Peyer's patch (tissue), 4 donors: Measurements from ENCODE around the gene TNFRSF11A. TPM values are rescaled to one million over a fixed set of nuclear protein-coding genes. Genes with fewer than 3 reads are reported as not detected.

ENCODE experiments used
- DNase-seq, 3 donors: peaks; one replicate each; pipeline ENCODE4 v3.0.0-alpha.2; 2017 to 2019
- H3K27ac ChIP-seq, 4 donors: fragments of 200-600 bp; sonication (generic); one replicate each; pipeline ENCODE4 v1.5.1; 2016 to 2019
- H3K27me3 ChIP-seq, 2 donors: fragments of 200-600 bp; sonication (generic); one replicate each; pipeline ENCODE4 v1.5.1; 2019
- H3K36me3 ChIP-seq, 3 donors: fragments of 200-600 bp; sonication (generic); one replicate each; pipeline ENCODE4 v1.5.1; 2016 to 2019
- H3K4me1 ChIP-seq, 4 donors: fragments of 200-600 bp; sonication (generic); one replicate each; pipeline ENCODE4 v1.5.1; 2016 to 2019
- H3K4me3 ChIP-seq, 4 donors: fragments of 200-600 bp; sonication (generic); 1 replicate in 3 of 4; 2 replicates in 1 of 4; pipeline ENCODE4 v1.5.1; 2016 to 2019; ENCODE audit warnings: mild to moderate bottlenecking in 1 of 4
- H3K9me3 ChIP-seq, 4 donors: fragments of 200-600 bp; sonication (generic); one replicate each; pipeline ENCODE4 v1.5.1; 2016 to 2019; ENCODE audit warnings: mild to moderate bottlenecking in 1 of 4
- POLR2A ChIP-seq, 2 donors: fragments of 450-650 bp; IDR thresholded peaks; one replicate each; pipeline ENCODE4 v1.5.1; 2017; ENCODE audit warnings: antibody characterized with exemption in 2 of 2, mild to moderate bottlenecking in 2 of 2, moderate library complexity in 2 of 2
- total RNA-seq, 4 donors: library from RNA; depleted of rRNA; stranded (reverse); fragments of >200 nt; gene quantifications; one replicate each; pipeline ENCODE4 v1.1.0, GENCODE V29; 2016
- TF ChIP-seq, protein P1 (sequence below), 6 experiments: fragments of 450-650 bp in 4 of 6; fragments of 200-600 bp in 2 of 6; sonication (generic) in 1 of 6; IDR thresholded peaks; one replicate each; pipeline ENCODE4 v1.5.1; 2017 to 2019; ENCODE audit warnings: antibody characterized with exemption in 6 of 6, mild to moderate bottlenecking in 3 of 6, moderate library complexity in 1 of 6

The TNFRSF11A gene
- total RNA-seq, 4 donors from 2014 or later: 29.6 to 64.6 (median 43.1) TPM

DNA sequence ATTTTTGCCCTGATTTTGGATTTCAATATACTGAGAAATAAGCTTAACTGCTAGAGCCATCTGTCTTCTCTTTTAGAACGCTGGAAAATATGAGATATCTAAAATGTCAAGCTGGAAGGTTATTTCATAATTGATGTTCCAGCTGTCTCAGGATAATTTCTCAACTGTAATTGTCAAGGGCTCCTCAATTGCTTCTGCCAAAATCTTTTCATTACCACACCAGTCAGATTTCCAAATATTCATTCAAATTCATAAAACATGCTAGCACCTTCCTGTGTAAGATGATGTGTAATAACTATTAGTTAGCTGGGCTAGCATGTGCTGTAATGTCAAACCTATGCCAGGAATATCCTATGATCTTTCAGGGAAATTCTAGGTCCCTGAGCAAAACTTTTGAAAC lies 88.1 kb downstream of the TNFRSF11A start:
- Histone ChIP-seq H3K27ac (no peak overlapping the region), H3K9me3 (peaks cover 0 to 7% (median 0%) of the 10 kb centered on the region in 4 donors), H3K27me3 (no peaks in the 10 kb centered on the region), H3K4me1 (no peaks in the 10 kb centered on the region), H3K36me3 (no peaks in the 10 kb centered on the region), H3K4me3 (no peak overlapping the region)
- TF ChIP-seq, protein P1, sequence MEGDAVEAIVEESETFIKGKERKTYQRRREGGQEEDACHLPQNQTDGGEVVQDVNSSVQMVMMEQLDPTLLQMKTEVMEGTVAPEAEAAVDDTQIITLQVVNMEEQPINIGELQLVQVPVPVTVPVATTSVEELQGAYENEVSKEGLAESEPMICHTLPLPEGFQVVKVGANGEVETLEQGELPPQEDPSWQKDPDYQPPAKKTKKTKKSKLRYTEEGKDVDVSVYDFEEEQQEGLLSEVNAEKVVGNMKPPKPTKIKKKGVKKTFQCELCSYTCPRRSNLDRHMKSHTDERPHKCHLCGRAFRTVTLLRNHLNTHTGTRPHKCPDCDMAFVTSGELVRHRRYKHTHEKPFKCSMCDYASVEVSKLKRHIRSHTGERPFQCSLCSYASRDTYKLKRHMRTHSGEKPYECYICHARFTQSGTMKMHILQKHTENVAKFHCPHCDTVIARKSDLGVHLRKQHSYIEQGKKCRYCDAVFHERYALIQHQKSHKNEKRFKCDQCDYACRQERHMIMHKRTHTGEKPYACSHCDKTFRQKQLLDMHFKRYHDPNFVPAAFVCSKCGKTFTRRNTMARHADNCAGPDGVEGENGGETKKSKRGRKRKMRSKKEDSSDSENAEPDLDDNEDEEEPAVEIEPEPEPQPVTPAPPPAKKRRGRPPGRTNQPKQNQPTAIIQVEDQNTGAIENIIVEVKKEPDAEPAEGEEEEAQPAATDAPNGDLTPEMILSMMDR (IDR thresholded peaks at IDR 0.05): no peak
- no peak for DNase-seq

DNA sequence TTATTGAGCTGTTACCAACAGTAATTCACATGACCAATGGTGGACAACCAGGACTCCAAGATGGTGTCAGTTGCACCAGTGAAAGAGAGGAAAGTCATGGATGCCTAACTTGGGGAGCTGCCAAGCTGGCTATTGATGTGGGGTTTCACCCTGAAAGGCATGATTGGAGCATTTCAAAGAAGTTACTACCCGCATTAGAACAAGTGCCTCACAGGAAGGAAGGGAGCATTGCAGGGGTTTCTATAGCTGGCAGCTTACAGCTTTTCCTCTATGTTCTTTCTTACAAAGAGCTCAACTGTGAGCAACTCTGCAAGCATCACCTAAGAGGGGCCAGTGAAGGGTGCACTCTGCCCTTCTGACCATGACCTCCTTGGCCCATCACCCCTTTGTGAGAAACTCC lies 93.1 kb downstream of the TNFRSF11A start:
- DNase-seq: no peak
- Histone ChIP-seq H3K36me3 (no peaks in the 10 kb centered on the region), H3K4me3 (no peak overlapping the region), H3K9me3 (no peaks in the 10 kb centered on the region), H3K27ac (no peak overlapping the region), H3K27me3 (no peaks in the 10 kb centered on the region), H3K4me1 (peaks cover 0 to 16% (median 0%) of the 10 kb centered on the region in 4 donors)
- TF ChIP-seq, protein P1 (IDR thresholded peaks at IDR 0.05): no peak
- no peak for TF ChIP-seq POLR2A (IDR thresholded peaks at IDR 0.05)

DNA sequence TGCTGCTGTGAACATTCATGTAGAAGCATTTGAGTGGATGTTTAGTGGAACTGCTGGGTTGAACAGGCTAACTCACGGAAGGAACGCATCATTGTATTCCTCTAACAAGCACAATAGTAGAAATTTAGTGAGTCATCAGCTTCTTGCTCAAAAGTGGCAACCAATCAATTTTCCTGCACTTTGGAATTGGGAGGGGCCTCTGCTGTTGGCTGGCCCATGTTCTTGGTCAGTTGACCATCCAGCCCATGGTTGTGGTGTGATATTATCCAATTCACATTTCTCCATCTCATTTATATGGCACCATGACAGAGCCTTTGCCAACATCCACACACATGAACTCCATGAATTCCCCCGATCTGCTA lies 95.0 kb downstream of the TNFRSF11A start:
- H3K4me3 ChIP-seq: no peak overlapping the region
- DNase-seq: peak in 1 of 3 donors; percentile 72
- TF ChIP-seq, protein P1 (IDR thresholded peaks at IDR 0.05): peak in 1 of 6 experiments; percentile 3
- no peak for TF ChIP-seq POLR2A (IDR thresholded peaks at IDR 0.05)
- no peaks in the 10 kb centered on the region for H3K36me3 ChIP-seq
- no peaks in the 10 kb centered on the region for H3K9me3 ChIP-seq
- H3K27ac ChIP-seq: peak overlapping the region in 3 of 4 donors; percentile 61 to 86 (median 68)
- peaks cover 0 to 16% (median 0%) of the 10 kb centered on the region in 4 donors for H3K4me1 ChIP-seq
- no peaks in the 10 kb centered on the region for H3K27me3 ChIP-seq

DNA sequence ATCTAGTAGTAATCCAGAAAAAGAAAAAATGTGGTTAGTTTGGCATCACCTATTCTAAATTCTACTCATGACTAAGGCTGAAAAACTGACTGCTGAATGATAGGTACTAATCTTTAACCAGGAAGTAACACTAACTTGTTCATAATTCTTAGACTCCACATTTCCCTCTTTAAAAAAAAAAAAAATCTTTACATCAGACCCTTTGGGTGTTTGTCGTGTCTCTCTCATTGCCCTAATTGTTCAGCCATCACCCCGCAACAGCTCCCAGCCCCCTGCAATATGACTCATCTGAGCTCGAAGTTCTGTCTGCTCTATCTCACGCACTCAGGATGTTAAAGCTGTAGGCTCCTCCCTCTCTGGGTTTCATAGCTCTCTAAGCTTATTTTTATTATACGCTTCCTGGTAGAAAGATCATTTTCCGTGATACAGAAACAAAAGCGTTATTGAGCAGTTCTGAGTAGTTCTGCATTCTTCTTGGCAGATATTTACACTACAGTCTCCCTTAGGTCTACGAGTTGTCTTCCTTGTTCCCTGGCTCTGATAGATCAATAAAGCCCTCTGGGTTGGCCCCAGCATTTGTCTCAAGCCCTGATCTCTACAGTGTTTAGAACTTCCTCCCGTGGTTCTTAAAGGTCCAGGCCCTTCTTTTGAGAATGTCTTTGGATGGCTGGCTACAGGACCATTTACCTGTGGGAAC lies 95.6 kb downstream of the TNFRSF11A start:
- Histone ChIP-seq H3K4me3 (peak overlapping the region in 2 of 4 donors; percentile 19 to 25), H3K36me3 (no peaks in the 10 kb centered on the region), H3K27ac (peak overlapping the region in 3 of 4 donors; percentile 61 to 86 (median 68)), H3K9me3 (no peaks in the 10 kb centered on the region), H3K4me1 (peaks cover 0 to 16% (median 0%) of the 10 kb centered on the region in 4 donors), H3K27me3 (no peaks in the 10 kb centered on the region)
- TF ChIP-seq, protein P1 (IDR thresholded peaks at IDR 0.05): no peak
- TF ChIP-seq POLR2A (IDR thresholded peaks at IDR 0.05): peak in 1 of 2 donors; percentile 15
- peak in 2 of 3 donors; percentile 39 to 83 for DNase-seq

DNA sequence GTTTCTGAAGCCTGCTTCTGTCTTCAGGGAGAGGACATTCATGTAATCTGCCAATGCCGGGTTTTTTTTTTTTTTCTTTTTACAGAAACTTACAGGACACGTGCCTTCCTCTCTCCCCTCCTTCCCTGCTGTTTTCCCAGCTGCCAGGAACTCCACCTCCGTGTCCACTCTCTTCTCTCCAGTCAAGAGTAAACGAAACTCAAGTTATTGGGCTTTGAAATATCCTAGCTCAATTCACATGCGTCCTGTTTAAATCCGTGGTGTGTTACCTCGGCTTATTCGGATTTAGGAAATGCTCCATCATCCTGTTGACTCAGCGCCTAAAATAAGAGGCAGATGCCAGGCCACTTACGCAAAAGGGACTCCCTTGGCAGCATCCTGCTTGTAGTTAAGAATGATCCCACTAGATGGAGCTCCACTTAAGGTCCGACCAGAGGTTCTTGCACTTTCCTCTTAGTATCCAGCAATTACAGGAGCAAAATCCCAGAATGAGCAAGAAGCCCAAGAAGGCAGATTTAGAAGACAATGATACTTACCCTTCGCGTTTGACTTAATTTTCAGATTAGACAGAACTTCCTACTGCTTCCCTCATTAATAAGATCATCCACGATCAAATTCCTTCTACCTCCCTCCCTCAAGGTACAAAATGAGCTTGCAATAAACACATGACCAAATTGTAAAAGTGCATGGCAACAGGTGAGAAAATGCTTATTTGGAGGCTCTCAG lies 100.5 kb downstream of the TNFRSF11A start:
- no peaks in the 10 kb centered on the region for H3K9me3 ChIP-seq
- H3K4me1 ChIP-seq: peaks cover 0 to 15% (median 0%) of the 10 kb centered on the region in 4 donors
- no peak for TF ChIP-seq POLR2A (IDR thresholded peaks at IDR 0.05)
- TF ChIP-seq, protein P1 (IDR thresholded peaks at IDR 0.05): peak; percentile 42 to 94 (median 83)
- H3K36me3 ChIP-seq: no peaks in the 10 kb centered on the region
- H3K4me3 ChIP-seq: no peak overlapping the region
- peak overlapping the region in 3 of 4 donors; percentile 8 to 67 (median 31) for H3K27ac ChIP-seq
- no peaks in the 10 kb centered on the region for H3K27me3 ChIP-seq
- peak in 2 of 3 donors; percentile 50 to 86 for DNase-seq
